K562 (cell line): ENCODE results near the gene EEFSEC. TPM values are rescaled to one million over a fixed set of nuclear protein-coding genes. Genes with fewer than 3 reads are reported as not detected.

Experiments
- ATAC-seq: fragments of 200-7000 bp; cut with Tn5 transposase; 3 replicates; pipeline ENCODE4 v1.9.1; 2020; ENCODE audit warnings: moderate library complexity
- BruUV-seq: library from RNA; stranded (reverse); fragments of 400-500 nt; replicated peaks from 2 replicates; lab custom pipeline; 2021; lab: Mats Ljungman, UMichigan
- CTCF ChIA-PET: fragments of 300-600 bp; formaldehyde crosslinking; extraction: SDS; loops from one replicate; lab custom pipeline; 2021; ENCODE audit warnings: low intra/inter-chr PET ratio; lab: Yijun Ruan, JAX
- POLR2A ChIA-PET: fragments of 300-600, 350-650 bp; sonication (Branson Sonifier 250); formaldehyde crosslinking; extraction: SDS; loops from one replicate; lab custom pipeline; 2021; ENCODE audit warnings: antibody characterized with exemption, inconsistent platforms; lab: Yijun Ruan, JAX
- DNase-seq, 4 experiments: peaks; one replicate each; pipeline versions ENCODE4 v3.0.0 to v3.0.0-alpha.2; 2011 to 2018; ENCODE audit warnings: low spot score in 3 of 4, mixed read lengths in 3 of 4; ENCODE audit errors: extremely low read depth in 1 of 4
- FAIRE-seq: peaks from 2 replicates; lab custom pipeline; 2011; peaks lifted over from hg19 to GRCh38; lab: Jason Lieb, UNC
- H2AFZ ChIP-seq: 2 replicates; pipeline ENCODE4 v1.6.0; 2011; ENCODE audit warnings: low read depth, low read length, control low read depth, inconsistent platforms
- H3K27ac ChIP-seq: fragments of 200-600 bp; 3 replicates; pipeline ENCODE4 v1.8.0; 2011; ENCODE audit warnings: low read depth, mild to moderate bottlenecking, control low read depth, inconsistent platforms, low read length, moderate library complexity, mixed read lengths; ENCODE audit errors: extremely low read depth
- H3K27me3 ChIP-seq, 2 experiments: fragments of 300-600 bp in 1 of 2; 2 replicates in 1 of 2; 3 replicates in 1 of 2; pipeline versions ENCODE4 v1.6.0 to v1.8.0; 2011; ENCODE audit warnings: inconsistent platforms in 2 of 2, low read length in 2 of 2, mild to moderate bottlenecking in 1 of 2, mixed read lengths in 1 of 2, moderate library complexity in 1 of 2; ENCODE audit not compliant: control insufficient read depth in 2 of 2, insufficient read depth in 2 of 2
- H3K36me3 ChIP-seq: fragments of 300-600 bp; 3 replicates; pipeline ENCODE4 v1.8.0; 2011; ENCODE audit warnings: mild to moderate bottlenecking, low read length, inconsistent platforms; ENCODE audit not compliant: control insufficient read depth, insufficient read depth
- H3K4me1 ChIP-seq, 2 experiments: fragments of 200-600 bp in 1 of 2; replicated peaks in 1 of 2; 2 replicates in 1 of 2; 3 replicates in 1 of 2; pipeline versions ENCODE4 v1.5.1 to v1.8.0; 2011; ENCODE audit warnings: inconsistent platforms in 2 of 2, low read length in 2 of 2, mild to moderate bottlenecking in 1 of 2, mixed read lengths in 1 of 2, moderate library complexity in 1 of 2; ENCODE audit not compliant: control insufficient read depth in 2 of 2, insufficient read depth in 2 of 2
- H3K4me2 ChIP-seq: 2 replicates; pipeline ENCODE4 v1.6.1; 2011; ENCODE audit warnings: low read length, control low read depth, inconsistent platforms, mixed read lengths; ENCODE audit not compliant: insufficient read depth
- H3K4me3 ChIP-seq: fragments of 200-600 bp; sonication (generic), shearing (Covaris generic); 2 replicates; pipeline ENCODE4 v1.5.1; 2016; ENCODE audit warnings: control low read depth, inconsistent platforms
- H3K79me2 ChIP-seq: fragments of 200-600 bp; 3 replicates; pipeline ENCODE4 v1.8.0; 2011; ENCODE audit warnings: low read length, inconsistent platforms; ENCODE audit not compliant: control insufficient read depth, insufficient read depth
- H3K9ac ChIP-seq, 2 experiments: 2 replicates each; pipeline versions ENCODE4 v1.6.0 to v1.6.1; 2011; ENCODE audit warnings: low read depth in 2 of 2, low read length in 2 of 2, control low read depth in 1 of 2, inconsistent platforms in 1 of 2, mild to moderate bottlenecking in 1 of 2, mixed read lengths in 1 of 2; ENCODE audit not compliant: insufficient read depth in 1 of 2
- H3K9me1 ChIP-seq: one replicate; pipeline ENCODE4 v1.6.0; 2011; ENCODE audit warnings: inconsistent platforms, mild to moderate bottlenecking, low read length, moderate library complexity; ENCODE audit not compliant: control insufficient read depth, insufficient read depth
- H3K9me3 ChIP-seq: replicated peaks from 2 replicates; pipeline ENCODE4 v1.5.1; 2011; ENCODE audit warnings: low read depth, low read length, inconsistent platforms; ENCODE audit not compliant: control insufficient read depth, insufficient read depth
- H4K20me1 ChIP-seq: replicated peaks from 2 replicates; pipeline ENCODE4 v1.6.1; 2011; ENCODE audit warnings: low read length, inconsistent platforms, mixed read lengths; ENCODE audit not compliant: control insufficient read depth, insufficient read depth
- BCOR ChIP-seq: fragments of 450-650 bp; IDR thresholded peaks from 2 replicates; pipeline ENCODE4 v1.6.1; 2016
- CAMTA2 ChIP-seq: fragments of 250-450 bp; sonication (Bioruptor Pico); conservative IDR thresholded peaks from 2 replicates; pipeline ENCODE4 v1.5.1; 2022
- FOXA3 ChIP-seq, 2 experiments: fragments of 450-650 bp in 1 of 2; sonication (generic) in 1 of 2; formaldehyde crosslinking; IDR thresholded peaks in 1 of 2; conservative IDR thresholded peaks in 1 of 2; 2 replicates each; pipeline versions ENCODE4 v1.4.0 to v1.8.0; 2020 to 2022; ENCODE audit warnings: mild to moderate bottlenecking in 2 of 2, missing genetic modification reagents in 1 of 2
- GTF2A2 ChIP-seq: IDR thresholded peaks from 2 replicates; pipeline ENCODE4 v1.6.1; 2016; ENCODE audit warnings: mild to moderate bottlenecking, missing genetic modification characterization, missing compliant biosample characterization
- HDAC6 ChIP-seq: IDR thresholded peaks from 2 replicates; pipeline ENCODE4 v1.6.1; 2012; ENCODE audit warnings: low read depth, mild to moderate bottlenecking, control low read depth, inconsistent platforms, low read length, moderate library complexity
- HMGN3 ChIP-seq: IDR thresholded peaks from 2 replicates; pipeline ENCODE4 v1.6.1; 2011; ENCODE audit warnings: borderline replicate concordance, low read depth, mild to moderate bottlenecking, mixed read lengths, low read length; ENCODE audit not compliant: insufficient read length; ENCODE audit errors: extremely low read depth
- KAT2B ChIP-seq: IDR thresholded peaks from one replicate; pipeline ENCODE4 v1.6.1; 2012; ENCODE audit warnings: low read depth, mild to moderate bottlenecking, control low read depth, inconsistent platforms, low read length, moderate library complexity
- LEF1 ChIP-seq: fragments of 450-650 bp; IDR thresholded peaks from 2 replicates; pipeline ENCODE4 v1.6.1; 2016; ENCODE audit warnings: mild to moderate bottlenecking
- NELFE ChIP-seq: IDR thresholded peaks from 2 replicates; pipeline ENCODE4 v1.6.1; 2011; ENCODE audit warnings: mild to moderate bottlenecking; ENCODE audit not compliant: insufficient read depth, insufficient read length
- PML ChIP-seq: IDR thresholded peaks from 2 replicates; pipeline ENCODE4 v1.6.1; 2012; ENCODE audit warnings: low read length, inconsistent platforms
- PRPF4 ChIP-seq: fragments of 200-400 bp; formaldehyde crosslinking; IDR thresholded peaks from one replicate; pipeline ENCODE4 v1.6.1; 2017; ENCODE audit warnings: low read length, low read depth, mild to moderate bottlenecking; ENCODE audit not compliant: insufficient read depth, poor library complexity, severe bottlenecking
- SP1 ChIP-seq: sonication (generic); formaldehyde crosslinking; IDR thresholded peaks from 2 replicates; pipeline ENCODE4 v1.8.1; 2022; ENCODE audit warnings: mild to moderate bottlenecking, missing genetic modification reagents
- WGBS: fragments of 100-300 bp; shearing (Covaris generic); methylation state at CpG from one replicate; pipeline ENCODE4 v1.1.6; 2016; ENCODE audit warnings: low coverage, mixed read lengths; ENCODE audit not compliant: insufficient coverage; ENCODE audit errors: missing lambda C conversion rate; 5-methylcytosine and 5-hydroxymethylcytosine counted together
- in situ Hi-C: fragments of 300-500 bp; cut with MboI; formaldehyde crosslinking; loops from 4 replicates; pipeline ENCODE4 v1.15.0; 2018; ENCODE audit warnings: inconsistent platforms, mixed read lengths
- intact Hi-C: fragments of 100-400 bp; cut with micrococcal nuclease; formaldehyde crosslinking; loops from 2 replicates; pipeline ENCODE4 v1.14.2; 2022
- polyA plus RNA-seq, 8 experiments: library from polyadenylated mRNA; depleted of rRNA in 4 of 8; stranded (reverse) in 5 of 8; unstranded in 3 of 8; fragments of >200 nt; fragmentation: Nextera tagmentation in 2 of 8; fragmentation: Illumina TruSeq in 1 of 8; extraction: Ambion mirVana in 2 of 8; extraction: Trizol in 1 of 8; gene quantifications; 2 replicates each; pipeline versions ENCODE4 v1.2.1 to v1.2.3, GENCODE V29; 2011 to 2014; ENCODE audit warnings: inconsistent platforms in 1 of 8, missing spikeins in 1 of 8
- total RNA-seq, 7 experiments: library from RNA; depleted of rRNA in 6 of 7; stranded (reverse); fragments of >200 nt in 6 of 7; fragmentation: Illumina TruSeq in 2 of 7; extraction: Trizol in 2 of 7; gene quantifications; 2 replicates each; pipeline versions ENCODE4 v1.2.1 to v1.2.3, GENCODE V29; 2011 to 2021; ENCODE audit warnings: low replicate concordance in 1 of 7
- TF ChIP-seq, protein P1 (sequence below): fragments of 250-450 bp; sonication (Bioruptor Pico); IDR thresholded peaks from 2 replicates; pipeline ENCODE4 v1.8.0; 2021; ENCODE audit warnings: moderate library complexity, mild to moderate bottlenecking, inconsistent platforms
- TF ChIP-seq, protein P2 (sequence below), 2 experiments: fragments of 450-650 bp in 1 of 2; sonication (generic) in 1 of 2; formaldehyde crosslinking in 1 of 2; IDR thresholded peaks in 1 of 2; conservative IDR thresholded peaks in 1 of 2; 2 replicates each; pipeline versions ENCODE4 v1.6.1 to v1.8.1; 2016 to 2023; ENCODE audit warnings: mild to moderate bottlenecking in 2 of 2, moderate library complexity in 2 of 2, inconsistent platforms in 1 of 2, missing genetic modification reagents in 1 of 2
- TF ChIP-seq, protein P3 (sequence below): sonication (generic); formaldehyde crosslinking; IDR thresholded peaks from 2 replicates; pipeline ENCODE4 v1.9.0; 2022; ENCODE audit warnings: mild to moderate bottlenecking, missing genetic modification reagents

EEFSEC gene
- total and polyA plus RNA-seq, 9 of the 15 experiments (the other 6 are each of a cell fraction or from before 2014, with no cell fraction given) = 0.35 to 11.8 (median 7.7) TPM

DNA sequence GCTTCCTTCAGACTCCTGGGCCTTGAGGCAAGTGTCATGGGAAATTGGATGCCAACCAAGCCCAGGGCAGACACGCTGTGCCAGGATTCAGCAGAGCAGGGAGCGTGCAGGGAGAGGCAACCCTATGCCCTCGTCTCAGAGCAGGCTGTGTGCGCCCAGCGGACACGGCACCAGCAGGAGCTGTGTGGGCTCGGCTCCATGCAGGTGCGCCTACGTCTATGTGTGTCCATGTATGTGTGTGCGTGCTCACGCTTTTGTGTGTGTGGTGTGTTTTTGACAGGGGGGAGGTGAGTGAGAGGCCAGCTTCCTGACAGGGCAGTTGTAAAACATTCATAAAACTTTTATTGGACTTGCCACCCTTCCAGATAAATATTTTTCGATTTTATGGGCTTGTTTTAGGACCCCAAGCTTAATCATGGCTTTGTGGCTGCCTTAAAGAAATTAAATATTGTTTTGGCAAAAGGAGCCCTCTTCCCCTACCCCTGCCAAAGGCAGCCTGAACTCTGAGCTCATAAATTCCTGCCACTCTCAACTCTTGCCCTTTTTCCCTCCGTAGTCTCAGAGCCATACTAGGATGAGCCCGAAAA lies 229.0 kb downstream of the EEFSEC start (continued):
- no peak for TF ChIP-seq SP1 (CRISPR knock-in tag)
- TF ChIP-seq LEF1 = no peak
- TF ChIP-seq, protein P1, sequence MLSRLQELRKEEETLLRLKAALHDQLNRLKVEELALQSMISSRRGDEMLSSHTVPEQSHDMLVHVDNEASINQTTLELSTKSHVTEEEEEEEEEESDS (CRISPR knock-in tag) = no peak

DNA sequence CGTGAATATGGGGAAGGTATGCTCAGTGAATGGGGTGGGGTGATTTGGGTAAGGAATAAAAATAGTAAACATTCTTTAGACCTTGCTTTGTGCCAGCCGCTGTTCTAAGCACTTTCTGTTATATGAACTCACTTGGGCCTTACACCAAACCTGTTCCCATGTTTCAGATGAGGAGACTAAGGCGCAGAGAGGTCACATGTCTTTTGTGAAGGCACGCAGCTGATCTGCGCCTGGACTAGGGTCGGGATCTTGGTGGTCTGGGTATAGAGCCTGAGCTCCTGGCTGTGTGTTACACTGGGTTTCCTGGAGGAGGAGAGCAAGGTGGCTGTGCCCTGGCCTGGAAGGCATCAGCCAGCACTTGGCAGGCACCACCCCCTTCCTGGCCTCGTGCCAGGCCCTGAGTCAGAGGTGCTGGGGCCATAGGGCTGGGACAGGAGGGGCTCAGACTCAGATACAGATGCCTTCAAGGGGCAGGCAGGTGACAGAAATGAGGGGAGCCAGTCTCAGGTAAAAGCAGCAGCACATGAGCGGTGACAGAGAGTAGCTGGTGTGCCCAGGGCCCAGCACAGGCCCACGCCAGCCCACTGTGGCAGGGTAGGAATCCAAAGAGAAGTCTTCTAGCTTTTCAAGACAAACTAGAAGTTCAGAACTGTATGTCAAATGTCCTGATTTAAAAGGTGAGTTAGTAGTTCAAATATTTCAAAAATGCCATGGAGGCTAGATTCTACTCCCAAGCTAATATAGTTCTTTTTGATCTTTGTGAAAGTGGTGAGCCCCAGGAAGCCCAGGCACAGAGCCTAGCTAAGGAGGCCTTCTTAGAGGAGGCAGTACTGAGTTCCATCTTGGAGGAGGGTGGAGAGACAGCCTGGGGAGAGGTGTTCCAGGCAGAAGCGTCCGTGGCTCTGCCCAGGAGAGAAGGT lies 230.3 kb downstream of the EEFSEC start:
- no TSS peak for BruUV-seq
- peak; percentile 85 for ATAC-seq
- no peaks in the 10 kb centered on the region for H3K9me3 ChIP-seq
- H3K4me1 ChIP-seq = peaks cover 16 to 37% of the 10 kb centered on the region in 2 experiments; a peak in 4 of 5 replicates
- 53% methylated on average over 8 of the region's 11 CpGs for WGBS
- intact Hi-C loops = no loop called here
- H3K79me2 ChIP-seq = no peaks in the 10 kb centered on the region
- no peak overlapping the region for H3K4me3 ChIP-seq
- no peaks in the 10 kb centered on the region for H4K20me1 ChIP-seq
- POLR2A ChIA-PET = interaction anchor here (0.6 to 1.3 kb wide), 2 partner anchors 136 to 170 kb away, joined by 3 read pairs; no protein-coding TSS in a partner anchor
- H3K27ac ChIP-seq = no peak overlapping the region
- H3K9me1 ChIP-seq = no peaks in the 10 kb centered on the region
- no peaks in the 10 kb centered on the region for H3K36me3 ChIP-seq
- FAIRE-seq = peak; percentile 42
- no peak overlapping the region for H2AFZ ChIP-seq
- peak; percentile 70 to 84 (median 77) for DNase-seq
- H3K9ac ChIP-seq = peak overlapping the region in 1 of 2 experiments; percentile 72; a peak in 2 of 4 replicates
- CTCF ChIA-PET = no interaction called here
- H3K4me2 ChIP-seq = no peak overlapping the region
- in situ Hi-C loops = no loop called here
- no peaks in the 10 kb centered on the region for H3K27me3 ChIP-seq
- TF ChIP-seq HDAC6 (no peak), PRPF4 (no peak), PML (no peak), KAT2B (no peak), GTF2A2 (tag) (no peak), CAMTA2 (CRISPR knock-in tag) (no peak), NELFE (no peak), FOXA3 (CRISPR knock-in tag; conservative IDR thresholded peaks at IDR 0.05 in 1 of 2, IDR thresholded peaks at IDR 0.05 in 1 of 2) (no peak), BCOR (0 out of 2 replicates have a peak, but pooled peaks have one; percentile 15), HMGN3 (no peak)
- TF ChIP-seq, protein P2, sequence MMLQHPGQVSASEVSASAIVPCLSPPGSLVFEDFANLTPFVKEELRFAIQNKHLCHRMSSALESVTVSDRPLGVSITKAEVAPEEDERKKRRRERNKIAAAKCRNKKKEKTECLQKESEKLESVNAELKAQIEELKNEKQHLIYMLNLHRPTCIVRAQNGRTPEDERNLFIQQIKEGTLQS (IDR thresholded peaks at IDR 0.05) = peak; percentile 38
- TF ChIP-seq, protein P2 (CRISPR knock-in tag; conservative IDR thresholded peaks at IDR 0.05) = no peak
- TF ChIP-seq, protein P3, sequence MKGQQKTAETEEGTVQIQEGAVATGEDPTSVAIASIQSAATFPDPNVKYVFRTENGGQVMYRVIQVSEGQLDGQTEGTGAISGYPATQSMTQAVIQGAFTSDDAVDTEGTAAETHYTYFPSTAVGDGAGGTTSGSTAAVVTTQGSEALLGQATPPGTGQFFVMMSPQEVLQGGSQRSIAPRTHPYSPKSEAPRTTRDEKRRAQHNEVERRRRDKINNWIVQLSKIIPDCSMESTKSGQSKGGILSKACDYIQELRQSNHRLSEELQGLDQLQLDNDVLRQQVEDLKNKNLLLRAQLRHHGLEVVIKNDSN (CRISPR knock-in tag) = no peak
